Fibroblast of mammary gland (primary cell): ENCODE results near the gene SNAPC3.

Source experiments
- DNase-seq: peaks from one replicate; pipeline ENCODE4 v3.0.0-alpha.2; 2010; ENCODE audit warnings: low read depth
- H3K4me3 ChIP-seq: 2 replicates; pipeline ENCODE4 v1.5.1; 2011; ENCODE audit warnings: low read depth, mild to moderate bottlenecking, low read length, moderate library complexity; ENCODE audit not compliant: control insufficient read depth
- TF ChIP-seq, protein P1 (sequence below): conservative IDR thresholded peaks from 2 replicates; pipeline ENCODE4 v1.5.1; 2011; ENCODE audit warnings: low read depth, low read length, inconsistent platforms; ENCODE audit not compliant: control insufficient read depth, insufficient read depth

The SNAPC3 gene

DNA sequence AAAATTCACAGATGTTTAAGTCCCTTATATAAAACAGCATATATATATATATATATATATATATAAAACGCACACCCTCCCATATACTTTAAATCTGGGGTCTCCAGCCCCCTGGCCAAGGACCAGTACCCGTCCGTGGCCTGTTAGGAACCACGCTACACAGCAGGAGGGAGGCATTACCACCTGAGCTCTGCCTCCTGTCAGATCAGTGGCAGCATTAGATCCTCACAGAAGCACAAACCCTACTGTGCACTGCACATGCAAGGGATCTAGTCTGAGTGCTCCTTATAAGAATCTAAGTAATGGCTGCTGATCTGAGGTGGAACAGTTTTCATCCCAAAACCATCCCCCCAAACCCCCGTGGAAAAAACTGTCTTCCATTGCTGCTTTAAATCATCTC lies 79.1 kb downstream of the SNAPC3 start:
- DNase-seq, result no peak
- H3K4me3 ChIP-seq, result no peak overlapping the region
- TF ChIP-seq, protein P1, sequence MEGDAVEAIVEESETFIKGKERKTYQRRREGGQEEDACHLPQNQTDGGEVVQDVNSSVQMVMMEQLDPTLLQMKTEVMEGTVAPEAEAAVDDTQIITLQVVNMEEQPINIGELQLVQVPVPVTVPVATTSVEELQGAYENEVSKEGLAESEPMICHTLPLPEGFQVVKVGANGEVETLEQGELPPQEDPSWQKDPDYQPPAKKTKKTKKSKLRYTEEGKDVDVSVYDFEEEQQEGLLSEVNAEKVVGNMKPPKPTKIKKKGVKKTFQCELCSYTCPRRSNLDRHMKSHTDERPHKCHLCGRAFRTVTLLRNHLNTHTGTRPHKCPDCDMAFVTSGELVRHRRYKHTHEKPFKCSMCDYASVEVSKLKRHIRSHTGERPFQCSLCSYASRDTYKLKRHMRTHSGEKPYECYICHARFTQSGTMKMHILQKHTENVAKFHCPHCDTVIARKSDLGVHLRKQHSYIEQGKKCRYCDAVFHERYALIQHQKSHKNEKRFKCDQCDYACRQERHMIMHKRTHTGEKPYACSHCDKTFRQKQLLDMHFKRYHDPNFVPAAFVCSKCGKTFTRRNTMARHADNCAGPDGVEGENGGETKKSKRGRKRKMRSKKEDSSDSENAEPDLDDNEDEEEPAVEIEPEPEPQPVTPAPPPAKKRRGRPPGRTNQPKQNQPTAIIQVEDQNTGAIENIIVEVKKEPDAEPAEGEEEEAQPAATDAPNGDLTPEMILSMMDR, result no peak

GRCh38 chr9:15505921-15506320 lies 83.2 kb downstream of the SNAPC3 start:
- no peak for DNase-seq
- no peak overlapping the region for H3K4me3 ChIP-seq
- TF ChIP-seq, protein P1, result no peak

- peak; percentile 11 for DNase-seq
Measured at GRCh38 chr9:15509931-15510788, 87.5 kb downstream of the SNAPC3 start.

DNA sequence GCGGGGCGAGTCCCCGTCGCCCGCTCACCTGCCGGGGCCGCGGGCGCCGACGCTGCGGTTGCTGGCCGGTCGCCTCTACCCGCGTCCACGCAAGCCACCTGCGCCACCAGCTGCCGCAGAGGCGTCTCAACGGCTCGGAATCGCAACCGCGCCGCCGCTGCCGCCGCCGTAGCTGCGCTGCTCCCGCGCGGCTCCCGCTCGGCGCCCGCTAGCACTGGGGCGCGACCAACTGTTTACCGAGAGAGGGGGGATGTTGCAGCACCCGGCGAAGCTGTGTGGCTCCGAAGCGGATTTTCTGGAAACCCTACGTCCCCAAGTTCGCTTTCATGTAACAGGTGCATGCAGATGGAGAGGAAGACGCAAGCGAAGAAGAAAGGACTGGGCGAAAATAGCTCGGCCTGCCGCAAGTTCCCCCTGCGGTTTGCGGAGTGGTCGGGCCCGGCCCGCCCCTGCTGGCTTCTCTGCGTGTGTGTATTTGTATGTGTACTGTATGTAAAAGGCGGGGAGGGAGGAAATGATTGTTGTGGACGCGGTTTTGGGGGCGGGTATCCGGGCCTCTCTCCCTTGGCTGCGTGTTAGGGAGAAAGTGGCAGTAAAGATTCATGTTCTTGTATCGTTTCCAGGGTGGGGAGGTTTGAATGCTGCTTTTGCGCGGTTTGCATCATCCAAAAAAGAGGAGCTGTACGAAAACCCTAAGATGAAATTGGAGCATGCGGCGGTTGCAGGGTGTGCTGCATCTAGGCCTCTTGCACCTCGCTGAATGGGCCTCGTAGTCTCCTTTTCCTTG lies 88.3 kb downstream of the SNAPC3 start, which contains the start of gene PSIP1:
TSS of gene PSIP1 (minus strand) at position 182 of the 787 bp plus-strand sequence. CDS start 782 bp downstream, outside the sequence.
- DNase-seq, result peak; percentile 75
- peak within 1 kb of the TSS; percentile 85 for H3K4me3 ChIP-seq
- TF ChIP-seq, protein P1, result no peak

More at GRCh38 chr9:15509931-15510788, 87.5 kb downstream of the SNAPC3 start:
- H3K4me3 ChIP-seq, result peak overlapping the region; percentile 85
- TF ChIP-seq, protein P1, result no peak
